H1 (cell line): ENCODE data around the gene LURAP1L. TPM values are rescaled to one million over a fixed set of nuclear protein-coding genes. Genes with fewer than 3 reads are reported as not detected.

Experiments used
- SIN3A ChIP-seq, 2 experiments: IDR thresholded peaks in 1 of 2; conservative IDR thresholded peaks in 1 of 2; 2 replicates each; pipeline ENCODE4 v1.6.1; 2011 to 2012; ENCODE audit warnings: low read length in 2 of 2, improper control_type of control experiment in 1 of 2, low read depth in 1 of 2, mild to moderate bottlenecking in 1 of 2
- SIX5 ChIP-seq: IDR thresholded peaks from 2 replicates; pipeline ENCODE4 v1.6.1; 2011; ENCODE audit warnings: mild to moderate bottlenecking, low read depth, low read length
- TCF12 ChIP-seq: IDR thresholded peaks from 2 replicates; pipeline ENCODE4 v1.6.1; 2011; ENCODE audit warnings: low read depth, mild to moderate bottlenecking, low read length
- polyA plus RNA-seq, 7 experiments: library from polyadenylated mRNA; depleted of rRNA in 3 of 7; stranded (reverse) in 5 of 7; unstranded in 2 of 7; fragments of >200 nt in 5 of 7; fragments of 200-250 nt in 2 of 7; gene quantifications; 1 replicate in 5 of 7; 2 replicates in 1 of 7; 4 replicates in 1 of 7; pipeline versions ENCODE4 v1.2.1 to v1.2.3, GENCODE V29; 2011 to 2013; ENCODE audit warnings: missing spikeins in 2 of 7, mixed read lengths in 2 of 7
- total RNA-seq: library from RNA; stranded (reverse); fragmentation: NEBNext Ultra II Directional; extraction: Animal tissue kit (Norgen Biotek cat#: 25700); gene quantifications from 2 replicates; pipeline ENCODE4 v1.2.1, GENCODE V29; 2021

Gene LURAP1L
- total and polyA plus RNA-seq, 2 of the 8 experiments (the other 6 are each of a cell fraction or from before 2014, with no cell fraction given): 0.63 to 1.2 TPM

GRCh38 chr9:12785941-12786340 is 11.1 kb downstream of the LURAP1L start (continued):
- no peak for TF ChIP-seq SIX5
- no peak for TF ChIP-seq TCF12
- TF ChIP-seq SIN3A (conservative IDR thresholded peaks at IDR 0.05 in 1 of 2, IDR thresholded peaks at IDR 0.05 in 1 of 2; ENCODE audit: low read depth in 1 of 2, low read length in 2 of 2): no peak
